Measurements from ENCODE around the gene SYNGR3. TPM values are rescaled to one million over a fixed set of nuclear protein-coding genes. Genes with fewer than 3 reads are reported as not detected.
"Not testable (repeated sequence)": the region's sequence is repeated elsewhere in the genome, so short reads cannot be mapped to it uniquely, and the experiment has no call there.

Gene SYNGR3
- total and polyA plus RNA-seq, 8 donors = 0.21 to 0.93 (median 0.33) TPM

DNA sequence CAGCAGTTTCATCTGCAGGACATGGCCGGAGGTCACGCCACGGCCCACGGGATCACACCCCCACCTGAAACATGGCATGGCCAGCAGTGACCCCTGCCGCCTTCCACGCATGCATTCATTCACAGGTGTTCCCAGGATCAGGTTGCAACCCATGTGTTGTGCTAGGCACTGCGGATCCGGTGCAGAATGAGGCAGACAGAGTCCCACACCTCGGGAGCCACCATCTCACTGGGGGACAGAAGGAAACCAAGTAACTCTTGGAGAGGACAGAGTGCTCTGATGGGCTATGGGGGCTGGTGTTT lies 42.5 kb upstream of the SYNGR3 start:
- Histone ChIP-seq H3K4me3 (no peak overlapping the region), H3K9me3 (no peaks in the 10 kb centered on the region), H3K4me1 (peaks cover 2 to 10% of the 10 kb centered on the region in 2 donors), H3K36me3 (no peaks in the 10 kb centered on the region), H3K27ac (no peak overlapping the region), H3K27me3 (no peaks in the 10 kb centered on the region)
- no peak for ATAC-seq
- TF ChIP-seq CTCF (IDR thresholded peaks at IDR 0.05) = no peak
- DNase-seq = no peak
- intact Hi-C loops (cut with DNase I) = no loop called here

DNA sequence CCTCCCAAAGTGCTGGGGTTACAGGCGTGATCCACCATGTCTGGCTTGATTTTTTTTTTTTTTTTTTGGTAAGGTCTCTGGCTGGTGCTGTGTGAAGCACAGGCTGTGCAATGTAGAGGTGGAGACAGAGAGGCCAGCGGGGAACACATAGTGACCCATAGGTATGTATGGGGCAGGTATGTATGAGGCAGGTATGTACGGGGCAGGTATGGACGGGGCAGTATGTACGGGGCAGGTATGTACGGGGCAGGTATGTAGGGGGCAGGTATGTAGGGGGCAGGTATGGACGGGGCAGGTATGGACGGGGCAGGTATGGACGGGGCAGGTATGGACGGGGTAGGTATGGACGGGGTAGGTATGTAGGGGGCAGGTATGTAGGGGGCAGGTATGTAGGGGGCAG lies 40.3 kb upstream of the SYNGR3 start:
- intact Hi-C loops (cut with DNase I) = no loop called here
- H3K4me3 ChIP-seq = no peak overlapping the region
- TF ChIP-seq CTCF (IDR thresholded peaks at IDR 0.05) = no peak
- no peak for ATAC-seq
- no peaks in the 10 kb centered on the region for H3K27me3 ChIP-seq
- H3K4me1 ChIP-seq = no peaks in the 10 kb centered on the region
- DNase-seq = no peak
- H3K9me3 ChIP-seq = no peaks in the 10 kb centered on the region
- no peaks in the 10 kb centered on the region for H3K36me3 ChIP-seq
- H3K27ac ChIP-seq = no peak overlapping the region

GRCh38 chr16:1950047-1950446 lies 39.7 kb upstream of the SYNGR3 start:
- Histone ChIP-seq H3K4me1 (no peaks in the 10 kb centered on the region), H3K9me3 (no peaks in the 10 kb centered on the region), H3K27me3 (no peaks in the 10 kb centered on the region), H3K27ac (no peak overlapping the region), H3K4me3 (no peak overlapping the region), H3K36me3 (no peaks in the 10 kb centered on the region)
- DNase-seq = no peak
- intact Hi-C loops (cut with DNase I) = no loop called here
- no peak for TF ChIP-seq CTCF (IDR thresholded peaks at IDR 0.05)
- no peak for ATAC-seq

GRCh38 chr16:1950559-1950958 lies 39.2 kb upstream of the SYNGR3 start:
- no peak overlapping the region for H3K4me3 ChIP-seq
- no peaks in the 10 kb centered on the region for H3K36me3 ChIP-seq
- H3K27me3 ChIP-seq = no peaks in the 10 kb centered on the region
- no peaks in the 10 kb centered on the region for H3K9me3 ChIP-seq
- no peak for ATAC-seq
- TF ChIP-seq CTCF (IDR thresholded peaks at IDR 0.05) = no peak
- intact Hi-C loops (cut with DNase I) = no loop called here
- DNase-seq = no peak
- H3K4me1 ChIP-seq = no peaks in the 10 kb centered on the region
- H3K27ac ChIP-seq = no peak overlapping the region

DNA sequence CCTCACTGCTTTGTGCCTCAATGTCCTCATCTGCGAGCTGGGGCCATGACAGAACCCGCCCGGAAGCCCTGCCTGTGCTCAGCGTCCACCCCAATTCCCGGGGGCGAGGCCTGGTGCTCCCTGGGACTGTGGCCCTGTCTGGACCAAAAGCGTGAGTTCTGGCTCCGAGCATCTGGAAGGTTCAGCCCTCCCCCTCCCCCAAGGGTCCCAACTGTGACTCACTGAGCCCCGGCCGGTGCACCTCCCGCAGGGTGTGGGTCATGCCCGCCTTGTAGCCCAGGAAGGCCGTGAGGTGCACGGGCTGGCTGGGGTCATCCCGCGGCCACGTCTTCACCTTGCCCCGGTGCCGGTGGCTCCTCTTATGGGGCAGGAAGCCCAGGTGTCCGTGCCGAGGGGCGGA lies 36.0 kb upstream of the SYNGR3 start:
- TF ChIP-seq CTCF (IDR thresholded peaks at IDR 0.05) = no peak
- no peak overlapping the region for H3K27ac ChIP-seq
- intact Hi-C loops (cut with DNase I) = no loop called here

DNA sequence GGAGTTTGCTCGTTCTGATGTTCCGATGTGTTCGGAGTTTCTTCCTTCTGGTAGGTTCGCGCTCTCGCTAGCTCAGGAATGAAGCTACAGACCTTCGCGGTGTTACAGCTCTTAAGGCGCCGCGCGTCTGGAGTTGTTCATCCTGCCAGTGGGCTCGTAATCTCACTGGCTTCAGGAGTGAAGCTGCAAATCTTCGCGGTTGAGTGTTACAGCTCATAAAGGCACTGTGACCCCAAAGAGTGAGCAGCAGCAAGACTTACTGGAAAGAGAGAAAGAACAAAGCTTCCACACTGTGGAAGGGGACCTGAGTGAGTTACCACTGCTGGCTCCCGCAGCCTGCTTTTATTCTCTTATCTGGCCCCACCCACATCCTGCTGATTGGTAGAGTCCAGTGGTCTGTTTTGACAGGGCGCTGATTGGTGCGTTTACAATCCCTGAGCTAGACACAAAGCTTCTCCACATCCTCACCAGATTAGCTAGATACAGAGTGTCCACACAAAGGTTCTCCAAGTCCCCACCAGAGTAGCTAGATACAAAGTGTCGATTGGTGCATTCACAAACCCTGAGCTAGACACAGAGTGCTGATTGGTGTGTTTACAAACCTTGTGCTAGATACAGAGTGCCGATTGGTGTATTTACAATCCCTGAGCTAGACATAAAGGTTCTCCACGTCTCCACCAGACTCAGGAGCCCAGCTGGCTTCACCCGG lies 32.2 kb upstream of the SYNGR3 start:
- Histone ChIP-seq H3K36me3 (peaks cover 0 to 16% of the 10 kb centered on the region in 2 donors), H3K4me1 (peaks cover 11 to 34% of the 10 kb centered on the region in 2 donors)
- H3K9me3 ChIP-seq; intact Hi-C loops (cut with DNase I); ATAC-seq; DNase-seq; H3K4me3 ChIP-seq; H3K27ac ChIP-seq; H3K27me3 ChIP-seq: not testable (repeated sequence)

More for the DNA sequence above, 36.0 kb upstream of the SYNGR3 start:
- DNase-seq = no peak
- Histone ChIP-seq H3K9me3 (no peaks in the 10 kb centered on the region), H3K36me3 (no peaks in the 10 kb centered on the region), H3K4me3 (no peak overlapping the region), H3K4me1 (peaks cover under 1 to 2% of the 10 kb centered on the region in 2 donors), H3K27me3 (no peaks in the 10 kb centered on the region)
- ATAC-seq = no peak

DNA sequence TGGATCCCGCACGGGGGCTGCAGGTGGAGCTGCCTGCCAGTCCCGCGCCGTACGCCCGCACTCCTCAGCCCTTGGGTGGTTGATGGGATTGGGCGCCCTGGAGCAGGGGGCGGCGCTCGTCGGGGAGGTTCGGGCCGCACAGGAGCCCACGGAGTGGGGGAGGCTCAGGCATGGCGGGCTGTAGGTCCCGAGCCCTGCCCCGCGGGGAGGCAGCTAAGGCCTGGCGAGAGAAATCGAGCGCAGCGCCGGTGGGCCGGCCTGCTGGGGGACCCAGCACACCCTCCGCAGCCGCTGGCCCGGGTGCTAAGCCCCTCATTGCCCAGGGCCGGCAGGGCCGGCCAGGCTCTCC lies 31.7 kb upstream of the SYNGR3 start:
- H3K27ac ChIP-seq; H3K27me3 ChIP-seq; intact Hi-C loops (cut with DNase I); H3K9me3 ChIP-seq; ATAC-seq; H3K4me3 ChIP-seq: not testable (repeated sequence)
- Histone ChIP-seq H3K4me1 (peaks cover 16 to 39% of the 10 kb centered on the region in 2 donors), H3K36me3 (peaks cover 0 to 22% of the 10 kb centered on the region in 2 donors)
- DNase-seq = peak in 2 of 4 donors; percentile 30 to 81

All from left lung (tissue), 10 donors.